ENCODE data around the gene FIGNL1.
A peak's percentile ranks its signal among the peaks of the same experiment; 100 is the strongest.

Gene FIGNL1

GRCh38 chr7:50431316-50431715, 18.8 kb downstream of the FIGNL1 start:
- DNase-seq (ENCODE audit: low read depth in 2 of 3, low spot score in 1 of 3), result no peak

DNA sequence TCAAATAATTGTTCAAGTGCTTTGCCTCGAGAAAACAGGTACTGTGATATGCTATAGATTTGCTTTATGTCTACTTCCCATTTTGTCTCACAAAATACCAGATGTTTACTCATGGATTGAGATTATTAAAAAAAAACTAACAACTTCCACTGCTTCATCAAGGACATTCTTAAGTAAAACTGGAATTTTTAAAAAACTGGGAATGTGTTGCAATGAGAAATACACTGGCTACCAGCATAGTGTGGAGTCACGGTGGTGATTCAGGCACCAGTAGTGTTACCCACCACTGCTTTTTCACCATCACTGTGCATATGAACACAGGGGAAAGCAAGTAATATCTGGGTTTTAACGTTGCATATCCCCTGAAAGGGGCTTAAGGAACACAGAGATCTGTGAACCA, 21.2 kb downstream of the FIGNL1 start:
- no peak for DNase-seq (ENCODE audit: low read depth in 2 of 3, low spot score in 1 of 3)

- DNase-seq (ENCODE audit: low read depth in 2 of 3, low spot score in 1 of 3), result no peak
Measured at GRCh38 chr7:50427518-50427917, 22.6 kb downstream of the FIGNL1 start.

DNA sequence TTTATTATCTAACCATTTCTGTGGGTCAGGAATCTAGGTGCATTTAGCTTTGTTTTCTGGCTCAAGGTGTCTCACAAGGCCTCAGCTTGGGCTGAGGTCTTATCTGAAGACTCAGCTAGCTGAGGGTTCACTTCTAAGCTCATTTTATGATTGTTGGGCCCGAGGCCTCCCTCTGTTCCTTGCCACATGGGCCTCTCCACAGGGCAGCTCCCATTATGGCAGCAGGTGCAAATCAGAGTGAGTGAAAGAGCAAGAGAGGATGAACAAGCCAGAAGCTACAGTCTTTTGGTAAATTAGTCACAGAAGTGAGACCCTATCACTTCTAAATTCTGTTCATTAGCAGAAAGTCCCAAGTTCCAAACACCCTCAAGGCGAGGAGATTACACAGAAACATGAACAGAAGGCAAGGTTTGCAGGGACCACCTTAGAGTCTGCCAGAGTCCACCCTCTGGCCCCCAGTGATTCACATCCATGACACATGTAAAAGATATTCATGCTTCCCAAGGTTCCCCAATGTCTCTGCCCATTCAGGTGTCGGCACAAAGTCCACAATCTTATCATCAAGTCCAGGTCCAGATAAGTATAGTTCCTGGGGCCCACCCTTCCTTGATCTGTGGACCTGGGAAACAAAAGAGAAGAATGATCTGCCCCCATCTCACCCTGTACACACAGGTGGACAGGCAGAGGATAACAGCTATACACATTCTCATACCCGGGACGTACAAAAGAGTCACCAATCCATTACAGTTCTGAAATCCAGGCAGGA, 23.7 kb downstream of the FIGNL1 start:
- DNase-seq (ENCODE audit: low read depth in 2 of 3, low spot score in 1 of 3), result no peak

- DNase-seq (ENCODE audit: low read depth in 2 of 3, low spot score in 1 of 3), result no peak
Measured at GRCh38 chr7:50425318-50425717, 24.8 kb downstream of the FIGNL1 start.

- no peak for DNase-seq (ENCODE audit: low read depth in 2 of 3, low spot score in 1 of 3)
Measured at GRCh38 chr7:50423860-50424259, 26.3 kb downstream of the FIGNL1 start.

DNA sequence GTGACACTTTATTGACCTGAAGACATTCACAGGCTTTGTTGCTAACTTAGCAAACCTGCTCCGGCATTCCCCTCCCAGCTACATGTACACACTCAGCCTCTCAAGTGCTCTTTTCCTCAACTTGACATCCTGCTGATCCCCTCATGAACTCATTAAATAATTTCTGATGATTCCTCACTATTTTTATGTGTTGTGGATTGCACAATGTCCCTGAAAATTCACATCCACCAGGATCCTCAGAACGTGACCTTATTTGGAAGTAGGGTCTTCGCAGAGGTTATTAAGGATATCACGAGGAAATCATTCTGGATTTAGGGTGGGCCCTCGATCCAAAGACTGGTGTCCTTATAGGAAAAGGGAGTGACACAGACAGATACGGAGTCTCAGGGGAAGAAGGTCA, 27.3 kb downstream of the FIGNL1 start:
- DNase-seq (ENCODE audit: low read depth in 2 of 3, low spot score in 1 of 3), result no peak

DNA sequence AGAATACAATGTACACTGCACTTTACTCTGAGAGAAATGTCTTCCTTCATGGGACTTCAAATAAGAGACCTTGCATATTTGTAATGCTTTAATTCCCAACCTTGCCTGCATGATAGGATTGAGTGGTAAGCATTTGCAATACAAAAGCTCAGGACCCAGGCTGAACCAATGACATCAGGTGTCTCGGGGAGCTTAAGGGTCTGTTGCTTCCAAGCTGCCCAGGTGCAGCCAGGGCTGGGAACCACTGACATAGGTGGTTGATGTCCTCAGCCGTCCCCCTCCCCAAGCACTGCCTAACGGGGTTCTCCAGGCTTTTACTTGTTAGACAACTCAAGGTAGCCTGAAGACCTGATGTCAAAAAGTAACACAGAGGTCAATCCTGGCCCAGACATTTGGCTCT, 29.1 kb downstream of the FIGNL1 start:
- no peak for DNase-seq (ENCODE audit: low read depth in 2 of 3, low spot score in 1 of 3)

DNA sequence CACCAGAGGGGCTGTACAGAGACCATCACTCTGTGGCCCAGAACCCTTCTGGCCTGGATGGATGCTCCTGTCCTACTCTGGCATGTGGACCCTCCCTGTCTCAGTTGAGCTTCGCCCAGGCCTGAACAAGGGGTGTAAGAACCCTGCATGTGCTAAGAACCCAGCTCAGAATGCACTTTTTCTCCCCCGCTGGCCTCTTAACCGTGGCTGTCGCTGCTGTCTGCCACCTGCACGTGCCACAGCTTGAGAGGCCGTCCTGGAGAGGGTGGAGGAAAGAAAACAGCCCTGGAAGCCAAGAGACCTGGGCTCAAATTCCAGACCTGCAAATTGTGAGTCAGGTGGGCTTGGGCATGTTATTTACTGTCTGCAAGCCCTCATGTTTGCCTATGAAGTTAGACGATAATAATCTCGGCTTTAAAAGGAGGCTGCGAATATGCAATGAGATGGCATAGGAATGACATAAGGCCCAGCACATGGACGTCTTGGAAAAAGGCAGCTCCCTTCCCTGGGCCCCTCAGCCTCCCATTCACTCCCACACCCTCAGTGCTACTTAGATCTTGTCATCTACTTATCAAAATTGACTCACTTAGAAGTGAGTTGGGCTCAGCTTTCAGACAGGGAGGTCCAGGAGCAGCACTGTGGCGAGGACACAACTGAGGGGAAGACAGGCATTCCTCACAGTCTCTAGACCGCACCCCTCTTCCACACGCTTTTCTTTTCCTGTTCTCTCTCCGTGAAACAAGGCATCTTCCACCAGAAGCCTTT, 31.4 kb downstream of the FIGNL1 start:
- no peak for DNase-seq (ENCODE audit: low read depth in 2 of 3, low spot score in 1 of 3)

DNA sequence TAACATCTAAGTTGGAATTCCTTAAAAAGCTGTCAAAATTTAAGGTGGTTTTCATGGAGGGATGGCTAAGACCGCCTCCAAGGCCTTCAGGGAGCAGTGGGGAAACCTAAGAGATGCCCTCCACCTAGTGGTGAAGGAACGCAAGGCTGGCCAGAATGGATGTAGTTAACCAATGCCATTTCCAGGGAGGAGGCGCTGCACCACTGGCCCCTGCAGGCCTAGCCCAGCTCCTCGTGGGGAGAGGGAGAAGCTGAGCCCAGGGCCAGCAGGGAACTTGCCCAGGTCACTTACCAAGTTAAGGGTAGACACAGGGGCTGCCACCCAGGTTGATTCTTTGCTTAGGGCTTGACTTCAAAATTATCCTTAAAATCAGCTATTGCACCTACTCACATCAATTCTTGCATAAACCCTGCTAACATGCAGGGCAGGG, 32.0 kb downstream of the FIGNL1 start:
- peak; percentile 57 to 78 (median 70) for DNase-seq (ENCODE audit: low read depth in 2 of 3, low spot score in 1 of 3)

DNA sequence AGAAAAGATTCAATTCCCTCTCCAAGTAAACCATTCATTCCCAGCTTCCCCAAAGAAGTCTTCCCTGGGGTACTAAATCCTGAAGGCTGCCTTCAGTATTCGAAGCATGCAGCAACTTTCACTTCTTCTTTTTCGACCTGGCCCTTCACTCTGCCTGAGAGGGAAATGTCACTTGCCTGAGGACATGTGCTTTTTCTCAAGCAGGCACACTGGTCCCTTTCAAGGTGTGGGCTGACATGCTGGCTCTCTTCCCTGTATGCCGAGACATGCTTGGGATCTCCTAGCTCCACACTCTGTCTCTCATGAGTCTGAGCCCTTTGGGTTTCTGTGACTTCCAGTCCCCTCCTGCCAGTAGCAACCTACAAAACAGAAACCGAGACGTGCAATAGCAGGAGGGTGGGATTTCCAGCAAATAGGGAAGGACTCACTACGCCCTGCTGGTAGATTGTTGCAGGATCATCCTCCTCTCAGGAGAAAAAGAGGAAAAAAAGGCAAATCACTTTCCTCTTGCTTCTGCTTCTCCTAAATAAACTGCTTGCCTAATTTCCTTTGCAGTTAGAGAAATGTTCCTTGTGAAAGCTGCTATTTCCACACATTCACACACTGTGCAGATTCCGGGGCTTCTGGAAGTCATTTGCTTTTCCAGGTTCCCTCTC, 33.5 kb downstream of the FIGNL1 start:
- no peak for DNase-seq (ENCODE audit: low read depth in 2 of 3, low spot score in 1 of 3)

- no peak for DNase-seq (ENCODE audit: low read depth in 2 of 3, low spot score in 1 of 3)
Measured at GRCh38 chr7:50415844-50416364, 34.2 kb downstream of the FIGNL1 start.

DNA sequence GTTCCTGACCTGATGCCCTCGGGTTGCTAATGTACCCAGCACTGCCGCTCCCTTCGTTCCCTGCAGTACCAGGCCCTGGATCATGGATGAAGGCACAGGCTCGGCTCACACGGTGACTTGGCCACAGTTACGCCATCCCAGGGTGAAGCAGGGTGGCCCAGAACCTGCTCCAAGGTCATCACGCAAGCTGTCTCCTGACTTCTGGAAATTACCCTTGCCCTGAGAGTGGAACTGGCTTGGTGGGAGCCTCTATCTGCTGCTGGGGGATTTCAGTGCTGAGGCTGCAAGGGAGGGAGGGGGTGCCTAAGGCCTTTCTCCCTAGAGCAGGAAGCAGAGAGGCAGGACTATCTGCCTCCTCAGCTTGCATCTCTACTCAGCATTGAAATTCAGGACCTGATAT, 36.6 kb downstream of the FIGNL1 start:
- DNase-seq (ENCODE audit: low read depth in 2 of 3, low spot score in 1 of 3), result no peak

- DNase-seq (ENCODE audit: low read depth in 2 of 3, low spot score in 1 of 3), result no peak
Measured at GRCh38 chr7:50412973-50413372, 37.2 kb downstream of the FIGNL1 start.

GRCh38 chr7:50411332-50411731, 38.8 kb downstream of the FIGNL1 start:
- DNase-seq (ENCODE audit: low read depth in 2 of 3, low spot score in 1 of 3), result no peak

- DNase-seq (ENCODE audit: low read depth in 2 of 3, low spot score in 1 of 3), result no peak
Measured at GRCh38 chr7:50409856-50410745, 40.0 kb downstream of the FIGNL1 start.

GRCh38 chr7:50406935-50407334, 43.2 kb downstream of the FIGNL1 start:
- DNase-seq (ENCODE audit: low read depth in 2 of 3, low spot score in 1 of 3), result no peak

DNA sequence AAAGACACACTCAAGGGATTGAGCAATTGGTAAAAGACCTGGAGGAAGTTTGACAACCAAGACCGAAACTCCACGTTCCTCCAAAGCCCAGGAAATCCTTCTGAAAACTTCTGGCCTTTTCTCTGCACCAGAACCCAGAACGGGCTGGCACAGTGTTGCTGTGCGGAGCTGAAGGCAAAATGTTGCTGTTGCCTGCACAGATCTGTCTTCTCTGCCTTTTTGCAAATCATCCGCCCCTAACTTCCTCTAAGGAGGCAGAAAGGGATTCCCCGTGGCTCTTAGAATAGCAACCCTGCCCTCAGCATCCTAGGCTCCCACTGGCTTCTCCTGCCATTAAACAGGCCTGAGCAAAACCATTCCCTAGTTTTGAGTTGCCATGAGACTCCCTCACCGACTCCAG, 44.9 kb downstream of the FIGNL1 start:
- DNase-seq (ENCODE audit: low read depth in 2 of 3, low spot score in 1 of 3), result no peak

DNA sequence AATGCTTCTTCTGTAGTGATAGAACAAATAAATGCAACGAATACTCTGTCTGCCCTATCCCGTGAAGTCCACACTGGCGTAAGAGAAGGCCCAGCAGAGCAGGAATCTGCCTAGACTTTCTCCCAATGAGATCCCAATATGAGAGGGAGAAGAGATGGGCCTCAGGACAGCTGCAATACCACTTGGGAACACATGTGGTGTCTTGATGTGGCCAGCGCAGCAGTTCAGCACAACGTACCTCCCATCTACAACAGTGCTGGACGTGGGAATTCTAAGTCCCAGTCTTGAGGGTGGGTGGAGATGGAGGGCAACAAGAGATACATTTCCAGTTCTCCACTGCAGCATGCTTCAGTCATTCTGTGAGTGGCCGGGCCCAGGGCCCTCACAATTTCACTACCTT, 45.8 kb downstream of the FIGNL1 start:
- DNase-seq (ENCODE audit: low read depth in 2 of 3, low spot score in 1 of 3), result no peak

DNA sequence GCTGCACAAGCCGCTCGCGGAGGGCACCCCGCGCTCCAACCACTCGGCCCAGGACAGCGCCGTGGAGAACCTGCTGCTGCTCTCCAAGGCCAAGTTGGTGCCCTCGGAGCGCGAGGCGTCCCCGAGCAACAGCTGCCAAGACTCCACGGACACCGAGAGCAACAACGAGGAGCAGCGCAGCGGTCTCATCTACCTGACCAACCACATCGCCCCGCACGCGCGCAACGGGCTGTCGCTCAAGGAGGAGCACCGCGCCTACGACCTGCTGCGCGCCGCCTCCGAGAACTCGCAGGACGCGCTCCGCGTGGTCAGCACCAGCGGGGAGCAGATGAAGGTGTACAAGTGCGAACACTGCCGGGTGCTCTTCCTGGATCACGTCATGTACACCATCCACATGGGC, 50.0 kb downstream of the FIGNL1 start:
- no peak for DNase-seq (ENCODE audit: low read depth in 2 of 3, low spot score in 1 of 3)

DNA sequence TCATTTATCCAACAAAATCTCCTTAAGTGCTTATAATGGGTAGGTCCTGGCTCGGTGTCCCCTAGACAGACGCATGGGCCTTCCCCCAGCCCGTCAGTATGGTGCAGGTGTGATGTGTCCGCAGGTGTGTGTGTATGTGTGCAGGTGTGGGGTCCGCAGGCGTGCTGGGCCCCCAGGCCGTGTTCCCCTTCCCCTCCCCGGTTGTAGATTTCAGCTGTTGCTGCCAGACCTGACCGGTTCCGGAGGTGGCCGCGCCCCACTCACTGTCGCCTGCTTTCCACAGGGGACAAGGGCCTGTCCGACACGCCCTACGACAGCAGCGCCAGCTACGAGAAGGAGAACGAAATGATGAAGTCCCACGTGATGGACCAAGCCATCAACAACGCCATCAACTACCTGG, 50.5 kb downstream of the FIGNL1 start:
- DNase-seq (ENCODE audit: low read depth in 2 of 3, low spot score in 1 of 3), result no peak
